ENCODE data around the gene NGB.

The NGB gene

GRCh38 chr14:77220246-77221017 lies 50.6 kb downstream of the NGB start:
- TF ChIP-seq GATA3 (IDR thresholded peaks at IDR 0.05; ENCODE audit: low read depth, low read length) (no peak), GATA2 (IDR thresholded peaks at IDR 0.05; ENCODE audit: low read depth, low read length) (no peak)

- no peak for TF ChIP-seq GATA3 (IDR thresholded peaks at IDR 0.05; ENCODE audit: low read depth, low read length)
- TF ChIP-seq GATA2 (IDR thresholded peaks at IDR 0.05; ENCODE audit: low read depth, low read length), result no peak
Measured at GRCh38 chr14:77219591-77219990, 51.4 kb downstream of the NGB start.

- TF ChIP-seq GATA3 (IDR thresholded peaks at IDR 0.05; ENCODE audit: low read depth, low read length) (no peak), GATA2 (IDR thresholded peaks at IDR 0.05; ENCODE audit: low read depth, low read length) (no peak)
Measured at GRCh38 chr14:77217551-77217950, 53.5 kb downstream of the NGB start.
